Suprapubic skin (tissue), 4 donors: ENCODE data around the gene TCP11.

ENCODE experiments used
- EP300 ChIP-seq: sonication (generic); formaldehyde crosslinking; IDR thresholded peaks from one replicate; pipeline ENCODE4 v1.6.1; 2017; ENCODE audit warnings: antibody characterized with exemption
- POLR2A ChIP-seq, 2 donors: fragments of 450-650 bp; IDR thresholded peaks; one replicate each; pipeline ENCODE4 v1.6.1; 2017; ENCODE audit warnings: antibody characterized with exemption in 2 of 2, mild to moderate bottlenecking in 2 of 2, moderate library complexity in 2 of 2
- POLR2AphosphoS5 ChIP-seq, 3 donors: sonication (generic); formaldehyde crosslinking; IDR thresholded peaks; one replicate each; pipeline ENCODE4 v1.6.1; 2017; ENCODE audit warnings: antibody characterized with exemption in 3 of 3
- TF ChIP-seq, protein P1 (sequence below), 2 donors: fragments of 200-600 bp in 1 of 2; fragments of 450-650 bp in 1 of 2; sonication (generic) in 1 of 2; IDR thresholded peaks; one replicate each; pipeline ENCODE4 v1.5.1; 2016 to 2019; ENCODE audit warnings: antibody characterized with exemption in 2 of 2, mild to moderate bottlenecking in 1 of 2, moderate library complexity in 1 of 2

DNA sequence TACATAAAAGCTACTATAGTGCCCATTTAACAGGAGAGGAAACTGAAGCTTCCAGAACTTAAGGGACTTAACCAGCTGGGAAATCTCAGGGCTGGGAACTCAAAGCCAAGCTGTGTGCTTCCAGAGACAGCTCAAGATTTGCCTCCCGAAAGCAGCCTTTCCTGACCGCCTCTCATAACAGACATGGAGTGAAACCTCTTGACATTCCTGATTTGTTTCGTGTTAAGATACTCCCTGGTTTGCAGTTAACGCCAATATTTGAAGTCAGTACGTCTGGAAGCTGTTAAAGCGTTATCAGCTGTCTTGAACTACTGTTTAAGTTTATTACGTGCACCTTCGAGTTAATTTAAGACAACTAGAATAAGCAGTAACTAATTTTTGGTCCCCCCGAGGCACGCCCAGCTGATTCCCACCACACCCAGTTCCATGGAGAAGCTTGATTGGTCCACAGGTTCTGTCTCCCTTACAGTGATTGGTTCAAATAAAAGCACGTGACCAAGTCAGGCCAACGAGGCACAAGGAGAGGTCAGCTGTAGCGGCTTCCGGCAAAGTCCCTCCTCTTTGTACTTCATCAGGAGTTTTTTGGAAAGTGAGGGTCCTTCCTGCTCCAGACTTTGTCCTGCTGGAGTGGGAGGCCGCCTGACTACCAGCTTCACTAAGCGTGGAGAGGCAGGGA, 8.9 kb upstream of the TCP11 start:
- TF ChIP-seq, protein P1, sequence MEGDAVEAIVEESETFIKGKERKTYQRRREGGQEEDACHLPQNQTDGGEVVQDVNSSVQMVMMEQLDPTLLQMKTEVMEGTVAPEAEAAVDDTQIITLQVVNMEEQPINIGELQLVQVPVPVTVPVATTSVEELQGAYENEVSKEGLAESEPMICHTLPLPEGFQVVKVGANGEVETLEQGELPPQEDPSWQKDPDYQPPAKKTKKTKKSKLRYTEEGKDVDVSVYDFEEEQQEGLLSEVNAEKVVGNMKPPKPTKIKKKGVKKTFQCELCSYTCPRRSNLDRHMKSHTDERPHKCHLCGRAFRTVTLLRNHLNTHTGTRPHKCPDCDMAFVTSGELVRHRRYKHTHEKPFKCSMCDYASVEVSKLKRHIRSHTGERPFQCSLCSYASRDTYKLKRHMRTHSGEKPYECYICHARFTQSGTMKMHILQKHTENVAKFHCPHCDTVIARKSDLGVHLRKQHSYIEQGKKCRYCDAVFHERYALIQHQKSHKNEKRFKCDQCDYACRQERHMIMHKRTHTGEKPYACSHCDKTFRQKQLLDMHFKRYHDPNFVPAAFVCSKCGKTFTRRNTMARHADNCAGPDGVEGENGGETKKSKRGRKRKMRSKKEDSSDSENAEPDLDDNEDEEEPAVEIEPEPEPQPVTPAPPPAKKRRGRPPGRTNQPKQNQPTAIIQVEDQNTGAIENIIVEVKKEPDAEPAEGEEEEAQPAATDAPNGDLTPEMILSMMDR (IDR thresholded peaks at IDR 0.05) = no peak
- TF ChIP-seq POLR2AphosphoS5 (IDR thresholded peaks at IDR 0.05) = no peak
- TF ChIP-seq POLR2A (IDR thresholded peaks at IDR 0.05) = no peak
- no peak for TF ChIP-seq EP300
